ENCODE measurements around the gene MGAT3.
"Not testable (repeated sequence)": the region's sequence is repeated elsewhere in the genome, so short reads cannot be mapped to it uniquely, and the experiment has no call there.

The MGAT3 gene

GRCh38 chr22:39510529-39511149 lies 53.8 kb downstream of the MGAT3 start:
- DNase-seq (ENCODE audit: low read depth in 2 of 2, low spot score in 1 of 2) = no peak

- DNase-seq (ENCODE audit: low read depth in 2 of 2, low spot score in 1 of 2) = no peak
Measured at GRCh38 chr22:39511226-39511625, 54.4 kb downstream of the MGAT3 start.

- DNase-seq (ENCODE audit: low read depth in 2 of 2, low spot score in 1 of 2) = no peak
Measured at GRCh38 chr22:39512026-39512425, 55.2 kb downstream of the MGAT3 start.

GRCh38 chr22:39513791-39514190 lies 57.0 kb downstream of the MGAT3 start:
- DNase-seq (ENCODE audit: low read depth in 2 of 2, low spot score in 1 of 2) = no peak

- DNase-seq (ENCODE audit: low read depth in 2 of 2, low spot score in 1 of 2) = no peak
Measured at GRCh38 chr22:39514373-39514973, 57.7 kb downstream of the MGAT3 start.

- DNase-seq (ENCODE audit: low read depth in 2 of 2, low spot score in 1 of 2) = no peak
Measured at GRCh38 chr22:39515266-39516050, 58.6 kb downstream of the MGAT3 start.

- no peak for DNase-seq (ENCODE audit: low read depth in 2 of 2, low spot score in 1 of 2)
Measured at GRCh38 chr22:39517470-39517869, 60.7 kb downstream of the MGAT3 start.

- DNase-seq (ENCODE audit: low read depth in 2 of 2, low spot score in 1 of 2) = no peak
Measured at GRCh38 chr22:39518144-39518786, 61.5 kb downstream of the MGAT3 start.

- DNase-seq (ENCODE audit: low read depth in 2 of 2, low spot score in 1 of 2) = no peak
Measured at GRCh38 chr22:39518996-39519680, 62.3 kb downstream of the MGAT3 start.

- DNase-seq (ENCODE audit: low read depth in 2 of 2, low spot score in 1 of 2) = peak in 1 of 2 donors; percentile 95
Measured at GRCh38 chr22:39519681-39520225, 62.9 kb downstream of the MGAT3 start.

GRCh38 chr22:39520226-39521105 lies 63.7 kb downstream of the MGAT3 start, which contains the start of gene ATF4:
Gene ATF4, plus strand, starts transcription at chr22:39520562. Its CDS starts 884 bp downstream, at chr22:39521446.
- peak; percentile 82 to 94 for DNase-seq (ENCODE audit: low read depth in 2 of 2, low spot score in 1 of 2)

GRCh38 chr22:39521106-39521885 lies 64.5 kb downstream of the MGAT3 start:
- not testable (repeated sequence) for DNase-seq (ENCODE audit: low read depth in 2 of 2, low spot score in 1 of 2)

- DNase-seq (ENCODE audit: low read depth in 2 of 2, low spot score in 1 of 2) = not testable (repeated sequence)
Measured at GRCh38 chr22:39522091-39522490, 65.3 kb downstream of the MGAT3 start.

GRCh38 chr22:39522567-39523300 lies 65.9 kb downstream of the MGAT3 start:
- DNase-seq (ENCODE audit: low read depth in 2 of 2, low spot score in 1 of 2) = no peak

GRCh38 chr22:39524089-39524752 lies 67.4 kb downstream of the MGAT3 start:
- no peak for DNase-seq (ENCODE audit: low read depth in 2 of 2, low spot score in 1 of 2)

- DNase-seq (ENCODE audit: low read depth in 2 of 2, low spot score in 1 of 2) = no peak
Measured at GRCh38 chr22:39524753-39525657, 68.2 kb downstream of the MGAT3 start.

GRCh38 chr22:39525658-39525975 lies 68.8 kb downstream of the MGAT3 start:
- DNase-seq (ENCODE audit: low read depth in 2 of 2, low spot score in 1 of 2) = no peak
